ENCODE measurements around the gene BHLHA9. TPM values are rescaled to one million over a fixed set of nuclear protein-coding genes. Genes with fewer than 3 reads are reported as not detected.

Gene BHLHA9
- total RNA-seq, 4 donors from 2014 or later: not detected

DNA sequence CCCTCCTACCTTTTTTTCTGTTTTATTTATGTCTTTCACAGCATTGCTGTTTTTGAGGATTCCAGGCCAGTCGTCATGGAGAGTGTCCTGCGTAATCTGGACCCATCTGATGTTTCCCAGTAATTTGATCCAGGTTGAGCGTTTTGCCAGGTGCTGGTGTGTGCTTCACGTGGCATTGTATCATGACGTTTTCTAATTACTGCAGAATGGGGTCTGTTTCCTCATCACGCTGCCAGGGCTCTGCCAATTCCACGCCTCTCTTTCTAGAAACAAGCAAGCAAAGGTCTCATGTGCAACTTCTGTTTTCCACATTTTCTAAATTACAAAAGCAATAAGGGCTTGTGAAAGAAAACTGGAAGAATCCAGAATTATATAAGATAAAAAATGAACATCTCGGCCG lies 28.3 kb upstream of the BHLHA9 start:
- ATAC-seq (peak; percentile 53 to 77), DNase-seq (peak; percentile 17 to 48)
- Histone ChIP-seq H3K9me3 (no peaks in the 10 kb centered on the region), H3K4me3 (no peak overlapping the region), H3K36me3 (no peaks in the 10 kb centered on the region), H3K4me1 (peaks cover 0 to 6% of the 10 kb centered on the region in 2 donors), H3K27ac (no peak overlapping the region), H3K27me3 (no peaks in the 10 kb centered on the region)
- in situ Hi-C loops (cut with MboI; ENCODE audit: low sequenced_read_pairs in 4 of 4) (no loop called here), intact Hi-C loops (cut with DNase I; ENCODE audit: low total_unique reads) (no loop called here)
- TF ChIP-seq POLR2A (IDR thresholded peaks at IDR 0.05) (no peak), CTCF (IDR thresholded peaks at IDR 0.05 in 4 of 5, conservative IDR thresholded peaks at IDR 0.05 in 1 of 5) (no peak)

GRCh38 chr17:1244606-1245012 lies 25.6 kb upstream of the BHLHA9 start:
- intact Hi-C loops (cut with DNase I; ENCODE audit: low total_unique reads) (no loop called here), in situ Hi-C loops (cut with MboI; ENCODE audit: low sequenced_read_pairs in 4 of 4) (no loop called here)
- no peak overlapping the region for H3K4me3 ChIP-seq
- H3K27ac ChIP-seq: no peak overlapping the region
- DNase-seq: no peak
- H3K27me3 ChIP-seq: no peaks in the 10 kb centered on the region
- no peaks in the 10 kb centered on the region for H3K9me3 ChIP-seq
- H3K4me1 ChIP-seq: peaks cover 0 to 6% of the 10 kb centered on the region in 2 donors
- no peak for ATAC-seq
- H3K36me3 ChIP-seq: no peaks in the 10 kb centered on the region
- TF ChIP-seq CTCF (IDR thresholded peaks at IDR 0.05 in 4 of 5, conservative IDR thresholded peaks at IDR 0.05 in 1 of 5): no peak
- no peak for TF ChIP-seq POLR2A (IDR thresholded peaks at IDR 0.05)

GRCh38 chr17:1251866-1252608 lies 18.2 kb upstream of the BHLHA9 start:
- H3K4me3 ChIP-seq: no peak overlapping the region
- no peaks in the 10 kb centered on the region for H3K36me3 ChIP-seq
- no peak for DNase-seq
- H3K27ac ChIP-seq: peak overlapping the region in 2 of 4 donors; percentile 2 to 32
- no peaks in the 10 kb centered on the region for H3K4me1 ChIP-seq
- peaks cover 2 to 4% (median 3%) of the 10 kb centered on the region in 3 donors for H3K27me3 ChIP-seq
- H3K9me3 ChIP-seq: no peaks in the 10 kb centered on the region
- in situ Hi-C loops (cut with MboI; ENCODE audit: low sequenced_read_pairs in 4 of 4) (loop anchor here in 3 of 4 donors (25.0 kb wide), 3 partner anchors 260 to 385 kb away; partner anchors contain the start of genes RILP (in 2 of the 3), SCARF1 (in 2 of the 3), SLC43A2 (in 2 of the 3) and INPP5K (in 1 of the 3)), intact Hi-C loops (cut with DNase I; ENCODE audit: low total_unique reads) (no loop called here)
- no peak for ATAC-seq
- TF ChIP-seq POLR2A (IDR thresholded peaks at IDR 0.05): no peak
- no peak for TF ChIP-seq CTCF (IDR thresholded peaks at IDR 0.05 in 4 of 5, conservative IDR thresholded peaks at IDR 0.05 in 1 of 5)

DNA sequence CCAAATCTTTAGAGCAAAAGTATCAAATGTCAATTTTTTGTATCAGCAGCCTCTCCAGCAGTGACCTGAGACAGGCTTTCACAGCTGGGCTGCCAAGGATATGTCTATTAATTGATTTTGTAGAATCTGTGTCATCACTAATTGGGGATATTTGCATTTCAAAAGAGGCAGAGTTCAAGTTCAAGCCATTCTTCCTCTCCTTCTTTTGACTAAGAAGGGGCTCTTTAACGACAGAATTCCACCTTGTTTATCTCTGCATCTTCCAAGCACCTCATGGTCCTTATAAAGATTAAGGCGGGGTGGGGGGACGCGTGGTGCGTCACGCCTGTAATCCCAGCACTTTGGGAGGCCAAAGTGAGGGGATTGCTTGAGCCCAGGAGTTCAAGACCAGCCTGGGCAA lies 15.2 kb upstream of the BHLHA9 start:
- Histone ChIP-seq H3K4me3 (no peak overlapping the region), H3K27ac (no peak overlapping the region), H3K36me3 (no peaks in the 10 kb centered on the region), H3K27me3 (peaks cover 2 to 23% (median 14%) of the 10 kb centered on the region in 3 donors), H3K9me3 (no peaks in the 10 kb centered on the region), H3K4me1 (peaks cover 0 to 8% of the 10 kb centered on the region in 2 donors)
- ATAC-seq (no peak), DNase-seq (no peak)
- intact Hi-C loops (cut with DNase I; ENCODE audit: low total_unique reads): no loop called here
- TF ChIP-seq CTCF (IDR thresholded peaks at IDR 0.05 in 4 of 5, conservative IDR thresholded peaks at IDR 0.05 in 1 of 5) (no peak), POLR2A (IDR thresholded peaks at IDR 0.05) (no peak)
- in situ Hi-C loops (cut with MboI; ENCODE audit: low sequenced_read_pairs in 4 of 4): loop anchor here in 3 of 4 donors (25.0 kb wide), 3 partner anchors 257 to 382 kb away; partner anchors contain the start of genes RILP (in 2 of the 3), SCARF1 (in 2 of the 3), SLC43A2 (in 2 of the 3) and INPP5K (in 1 of the 3)

All from gastrocnemius medialis (tissue), 4 donors.